HG03159 (cell line): ENCODE data around the gene TEX9.

Experiments
- ATAC-seq: cut with Tn5 transposase; IDR thresholded peaks from one replicate; pipeline ENCODE4 v1.9.1; 2021; ENCODE audit warnings: mild to moderate bottlenecking, moderate library complexity; ENCODE audit not compliant: unreplicated experiment

The TEX9 gene

GRCh38 chr15:56442354-56442753 is 77.1 kb downstream of the TEX9 start:
- ATAC-seq = no peak

GRCh38 chr15:56445746-56446145 is 80.5 kb downstream of the TEX9 start:
- ATAC-seq = no peak

GRCh38 chr15:56454836-56455235 is 89.6 kb downstream of the TEX9 start:
- ATAC-seq = no peak

GRCh38 chr15:56456229-56456628 is 91.0 kb downstream of the TEX9 start:
- ATAC-seq = no peak

GRCh38 chr15:56459096-56459495 is 93.9 kb downstream of the TEX9 start:
- ATAC-seq = no peak

- ATAC-seq = no peak
Observed at GRCh38 chr15:56460071-56460470, 94.8 kb downstream of the TEX9 start.

- ATAC-seq = no peak
Observed at GRCh38 chr15:56460947-56461346, 95.7 kb downstream of the TEX9 start.

GRCh38 chr15:56464893-56465520 is 99.8 kb downstream of the TEX9 start, which contains the start of gene MNS1:
Gene MNS1, minus strand, starts transcription at chr15:56465137. Its CDS starts 165 bp downstream, at chr15:56464972.
- ATAC-seq = peak; percentile 98

GRCh38 chr15:56467616-56468015 is 102.4 kb downstream of the TEX9 start:
- no peak for ATAC-seq

- ATAC-seq = peak; percentile 49
Observed at GRCh38 chr15:56468401-56468800, 103.2 kb downstream of the TEX9 start.

GRCh38 chr15:56469483-56469882 is 104.3 kb downstream of the TEX9 start:
- no peak for ATAC-seq

- no peak for ATAC-seq
Observed at GRCh38 chr15:56471440-56472069, 106.3 kb downstream of the TEX9 start.

- no peak for ATAC-seq
Observed at GRCh38 chr15:56472278-56472677, 107.1 kb downstream of the TEX9 start.

GRCh38 chr15:56473017-56473416 is 107.8 kb downstream of the TEX9 start:
- ATAC-seq = no peak

- ATAC-seq = no peak
Observed at GRCh38 chr15:56475351-56475750, 110.1 kb downstream of the TEX9 start.
